Transverse colon (tissue), 4 donors: Measurements from ENCODE around the gene IL18R1.

Experiments used
- CTCF ChIP-seq, 5 experiments: fragments of 200-600 bp in 3 of 5; fragments of 450-650 bp in 2 of 5; sonication (generic) in 3 of 5; IDR thresholded peaks; 1 replicate in 2 of 5; 2 replicates in 3 of 5; pipeline ENCODE4 v1.5.1; 2016 to 2017; ENCODE audit warnings: antibody characterized with exemption in 5 of 5, inconsistent platforms in 3 of 5, mild to moderate bottlenecking in 2 of 5, moderate library complexity in 1 of 5
- EP300 ChIP-seq: sonication (generic); formaldehyde crosslinking; IDR thresholded peaks from one replicate; pipeline ENCODE4 v1.6.1; 2017; ENCODE audit warnings: antibody characterized with exemption, low read depth
- POLR2A ChIP-seq: fragments of 450-650 bp; IDR thresholded peaks from one replicate; pipeline ENCODE4 v1.6.1; 2016; ENCODE audit warnings: antibody characterized with exemption, mild to moderate bottlenecking, moderate library complexity
- POLR2AphosphoS5 ChIP-seq, 3 donors: sonication (generic); formaldehyde crosslinking; IDR thresholded peaks; one replicate each; pipeline ENCODE4 v1.6.1; 2016; ENCODE audit warnings: antibody characterized with exemption in 3 of 3

GRCh38 chr2:102428573-102428972 is 73.0 kb downstream of the IL18R1 start:
- no peak for TF ChIP-seq CTCF (IDR thresholded peaks at IDR 0.05)
- no peak for TF ChIP-seq POLR2AphosphoS5 (IDR thresholded peaks at IDR 0.05)
- no peak for TF ChIP-seq POLR2A
- TF ChIP-seq EP300 = no peak
